OCI-LY3 (cell line): ENCODE data around the gene CYP17A1.

ENCODE experiments used
- H2AFZ ChIP-seq: fragments of 200-600, 300-600 bp; shearing (Covaris generic); 2 replicates; pipeline ENCODE4 v1.6.0; 2014; ENCODE audit warnings: antibody characterized with exemption, low read depth, low read length
- H3K27ac ChIP-seq: fragments of 200-600, 300-600 bp; sonication (generic); 2 replicates; pipeline ENCODE4 v1.5.1; 2014; ENCODE audit warnings: mild to moderate bottlenecking, low read length, moderate library complexity, mixed read lengths
- H3K27me3 ChIP-seq: fragments of 200-600, 300-600 bp; sonication (generic); 2 replicates; pipeline ENCODE4 v1.6.1; 2014; ENCODE audit warnings: low read depth, low read length, mixed read lengths
- H3K36me3 ChIP-seq: fragments of 200-600, 300-600 bp; sonication (generic); replicated peaks from 2 replicates; pipeline ENCODE3; 2014; ENCODE audit warnings: low read depth, low read length, mixed read lengths
- H3K4me1 ChIP-seq: fragments of 300-600, 200-600 bp; sonication (generic); 2 replicates; pipeline ENCODE4 v1.6.1; 2014; ENCODE audit warnings: low read length, mixed read lengths
- H3K4me2 ChIP-seq: fragments of 200-600, 300-600 bp; sonication (generic); 2 replicates; pipeline ENCODE4 v1.6.1; 2014; ENCODE audit warnings: low read length, mixed read lengths
- H3K4me3 ChIP-seq: fragments of 300-600, 200-600 bp; sonication (generic); 2 replicates; pipeline ENCODE4 v1.5.1; 2014; ENCODE audit warnings: antibody characterized with exemption, mild to moderate bottlenecking, low read length, moderate library complexity
- H3K79me2 ChIP-seq: fragments of 300-600, 200-600 bp; shearing (Covaris generic); 2 replicates; pipeline ENCODE4 v1.6.1; 2014; ENCODE audit warnings: mild to moderate bottlenecking, low read length, mixed read lengths
- H3K9ac ChIP-seq: fragments of 300-600, 200-600 bp; shearing (Covaris generic); 2 replicates; pipeline ENCODE4 v1.6.0; 2014; ENCODE audit warnings: mild to moderate bottlenecking, low read length, moderate library complexity
- H3K9me3 ChIP-seq: fragments of 200-600, 300-600 bp; shearing (Covaris generic); 2 replicates; pipeline ENCODE4 v1.6.1; 2014; ENCODE audit warnings: low read length, mixed read lengths; ENCODE audit not compliant: insufficient read depth
- H4K20me1 ChIP-seq: fragments of 200-600, 300-600 bp; sonication (generic); 2 replicates; pipeline ENCODE4 v1.6.1; 2016; ENCODE audit warnings: low read length, mixed read lengths; ENCODE audit not compliant: insufficient read depth
- EZH2phosphoT487 ChIP-seq: fragments of 200-600 bp; shearing (Covaris generic); IDR thresholded peaks from 2 replicates; pipeline ENCODE4 v1.6.1; 2018; ENCODE audit warnings: antibody characterized with exemption, mixed run types, low read depth
- TF ChIP-seq, protein P1 (sequence below): fragments of 200-600, 300-600 bp; sonication (generic); IDR thresholded peaks from 2 replicates; pipeline ENCODE4 v1.5.1; 2014; ENCODE audit warnings: antibody characterized with exemption, low read length, low read depth

Gene CYP17A1

DNA sequence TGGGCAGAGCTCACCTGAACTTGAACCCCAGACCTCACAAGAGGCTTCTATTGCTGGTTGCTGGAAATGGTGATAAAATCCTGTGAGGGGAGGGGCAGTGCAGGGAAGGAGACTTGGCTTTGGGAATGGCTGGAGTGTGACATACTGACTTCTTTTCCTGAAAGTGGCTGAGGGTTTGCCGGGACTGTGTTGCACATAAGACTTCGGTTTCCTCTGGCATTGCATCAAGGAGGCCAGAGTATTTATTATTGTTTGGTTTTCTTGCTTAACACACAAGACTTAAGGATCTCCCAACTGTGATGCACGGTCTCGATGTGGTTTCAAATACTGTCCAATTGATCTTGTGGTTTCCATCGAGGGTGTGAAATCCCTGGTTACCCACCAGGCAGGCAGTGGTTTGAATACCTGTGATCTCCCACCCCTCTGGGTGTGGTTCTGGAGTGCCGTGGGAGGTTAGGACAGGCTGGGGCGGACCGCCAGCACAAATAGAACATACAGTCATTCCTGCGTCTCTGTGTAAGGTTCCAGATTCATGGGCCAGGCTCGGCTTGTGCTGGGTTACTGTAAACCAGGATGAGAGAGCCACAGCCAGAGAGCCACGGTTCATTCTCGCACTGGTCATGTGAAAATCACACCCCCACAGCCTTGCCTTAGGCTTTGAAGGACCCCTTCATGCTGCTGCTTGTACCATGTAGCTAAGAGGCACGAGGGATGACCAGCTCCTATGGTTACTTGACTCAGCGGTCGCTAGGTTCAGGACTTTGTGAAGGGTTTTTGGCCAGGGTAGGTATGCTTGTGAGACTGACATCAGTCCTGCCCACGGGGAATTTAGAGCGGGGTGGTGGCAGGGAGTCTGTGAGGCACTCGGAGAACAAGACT, 54.3 kb downstream of the CYP17A1 start:
- no peak overlapping the region for H3K4me2 ChIP-seq
- H3K4me3 ChIP-seq: no peak overlapping the region
- no peaks in the 10 kb centered on the region for H3K4me1 ChIP-seq
- H3K9me3 ChIP-seq: no peaks in the 10 kb centered on the region
- TF ChIP-seq, protein P1, sequence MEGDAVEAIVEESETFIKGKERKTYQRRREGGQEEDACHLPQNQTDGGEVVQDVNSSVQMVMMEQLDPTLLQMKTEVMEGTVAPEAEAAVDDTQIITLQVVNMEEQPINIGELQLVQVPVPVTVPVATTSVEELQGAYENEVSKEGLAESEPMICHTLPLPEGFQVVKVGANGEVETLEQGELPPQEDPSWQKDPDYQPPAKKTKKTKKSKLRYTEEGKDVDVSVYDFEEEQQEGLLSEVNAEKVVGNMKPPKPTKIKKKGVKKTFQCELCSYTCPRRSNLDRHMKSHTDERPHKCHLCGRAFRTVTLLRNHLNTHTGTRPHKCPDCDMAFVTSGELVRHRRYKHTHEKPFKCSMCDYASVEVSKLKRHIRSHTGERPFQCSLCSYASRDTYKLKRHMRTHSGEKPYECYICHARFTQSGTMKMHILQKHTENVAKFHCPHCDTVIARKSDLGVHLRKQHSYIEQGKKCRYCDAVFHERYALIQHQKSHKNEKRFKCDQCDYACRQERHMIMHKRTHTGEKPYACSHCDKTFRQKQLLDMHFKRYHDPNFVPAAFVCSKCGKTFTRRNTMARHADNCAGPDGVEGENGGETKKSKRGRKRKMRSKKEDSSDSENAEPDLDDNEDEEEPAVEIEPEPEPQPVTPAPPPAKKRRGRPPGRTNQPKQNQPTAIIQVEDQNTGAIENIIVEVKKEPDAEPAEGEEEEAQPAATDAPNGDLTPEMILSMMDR: no peak
- TF ChIP-seq EZH2phosphoT487: no peak
- no peaks in the 10 kb centered on the region for H3K27me3 ChIP-seq
- H3K27ac ChIP-seq: no peak overlapping the region
- no peaks in the 10 kb centered on the region for H4K20me1 ChIP-seq
- no peak overlapping the region for H2AFZ ChIP-seq
- H3K79me2 ChIP-seq: no peaks in the 10 kb centered on the region
- H3K36me3 ChIP-seq: no peaks in the 10 kb centered on the region
- no peak overlapping the region for H3K9ac ChIP-seq

DNA sequence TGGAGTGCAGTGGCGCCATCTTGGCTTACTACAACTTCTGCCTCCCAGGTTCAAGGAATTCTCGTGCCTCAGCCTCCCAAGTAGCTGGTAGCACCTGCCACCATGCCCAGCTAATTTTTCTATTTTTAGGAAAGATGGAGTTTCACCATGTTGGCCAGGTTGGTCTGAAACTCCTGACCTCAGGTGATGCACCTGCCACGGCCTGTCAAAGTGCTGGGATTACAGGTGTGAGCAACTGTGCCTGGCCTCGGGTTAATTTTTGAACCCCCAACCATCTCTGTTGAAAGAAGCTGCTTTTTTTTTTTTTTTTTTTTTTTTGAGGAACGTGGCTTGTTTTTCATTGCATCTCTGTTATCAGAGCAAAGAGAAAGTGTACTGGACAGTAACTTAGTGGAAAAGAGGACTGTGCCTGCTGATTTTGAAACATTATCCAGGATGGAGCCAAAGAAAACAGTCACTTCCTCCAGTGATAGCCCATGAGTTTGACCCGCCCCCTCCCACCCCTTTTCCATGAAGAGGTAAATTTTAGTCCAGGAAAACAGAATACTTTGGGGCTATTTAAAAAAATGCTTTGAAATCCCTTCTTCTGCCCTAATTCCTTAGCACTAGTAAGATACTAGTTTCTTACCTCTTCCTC, 55.2 kb downstream of the CYP17A1 start:
- H4K20me1 ChIP-seq: no peaks in the 10 kb centered on the region
- no peak overlapping the region for H3K27ac ChIP-seq
- H3K4me2 ChIP-seq: no peak overlapping the region
- H2AFZ ChIP-seq: no peak overlapping the region
- TF ChIP-seq, protein P1: no peak
- TF ChIP-seq EZH2phosphoT487: no peak
- H3K27me3 ChIP-seq: no peaks in the 10 kb centered on the region
- H3K9me3 ChIP-seq: no peaks in the 10 kb centered on the region
- H3K4me1 ChIP-seq: no peaks in the 10 kb centered on the region
- no peak overlapping the region for H3K4me3 ChIP-seq
- H3K9ac ChIP-seq: no peak overlapping the region
- H3K36me3 ChIP-seq: no peaks in the 10 kb centered on the region
- no peaks in the 10 kb centered on the region for H3K79me2 ChIP-seq

DNA sequence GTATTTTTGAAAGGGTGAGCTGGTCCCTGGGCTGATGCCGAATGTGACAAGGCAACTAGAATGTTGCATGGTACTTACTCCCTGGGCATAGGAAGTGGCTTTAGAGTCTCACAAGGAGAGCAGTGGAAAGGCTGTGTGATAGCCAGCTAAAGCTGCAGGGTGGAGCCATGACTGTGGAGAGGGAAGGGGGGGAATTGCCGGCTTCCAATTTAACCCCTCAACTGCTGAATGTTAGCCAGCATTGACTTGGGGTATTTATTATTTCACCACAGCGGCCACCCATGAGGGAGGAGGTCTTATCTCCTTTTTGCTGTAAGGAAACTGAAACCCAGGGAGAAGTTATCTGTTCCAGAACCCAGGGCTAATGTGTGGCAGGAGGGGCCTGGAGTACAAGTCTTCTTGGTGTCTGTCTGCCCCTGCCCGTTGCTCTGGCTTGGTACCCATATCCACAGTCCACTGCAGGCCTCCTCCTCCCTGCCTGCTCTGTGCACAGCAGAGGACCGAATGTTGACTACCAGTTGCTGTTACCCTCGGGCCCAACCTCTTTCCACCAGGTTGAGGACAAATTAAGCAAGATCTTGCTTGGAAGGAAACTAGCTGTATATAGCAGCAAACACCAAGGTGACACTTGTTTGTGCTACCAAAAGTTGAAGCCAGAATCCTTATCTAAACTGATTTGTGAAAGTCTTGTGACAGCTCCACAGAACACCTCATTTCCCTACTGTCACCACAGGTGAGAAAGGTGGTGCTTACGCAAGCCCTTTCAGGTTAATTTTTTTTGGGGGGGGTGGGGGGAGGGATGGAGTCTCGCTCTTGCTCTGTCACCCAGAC, 55.9 kb downstream of the CYP17A1 start:
- Histone ChIP-seq H3K4me3 (no peak overlapping the region), H3K4me1 (no peaks in the 10 kb centered on the region), H3K36me3 (no peaks in the 10 kb centered on the region), H3K9me3 (no peaks in the 10 kb centered on the region), H3K4me2 (no peak overlapping the region), H2AFZ (no peak overlapping the region), H3K9ac (no peak overlapping the region), H4K20me1 (no peaks in the 10 kb centered on the region), H3K27ac (no peak overlapping the region), H3K79me2 (no peaks in the 10 kb centered on the region), H3K27me3 (no peaks in the 10 kb centered on the region)
- TF ChIP-seq, protein P1: no peak
- TF ChIP-seq EZH2phosphoT487: no peak
